ENCODE results near the gene HOXC10.

DNA sequence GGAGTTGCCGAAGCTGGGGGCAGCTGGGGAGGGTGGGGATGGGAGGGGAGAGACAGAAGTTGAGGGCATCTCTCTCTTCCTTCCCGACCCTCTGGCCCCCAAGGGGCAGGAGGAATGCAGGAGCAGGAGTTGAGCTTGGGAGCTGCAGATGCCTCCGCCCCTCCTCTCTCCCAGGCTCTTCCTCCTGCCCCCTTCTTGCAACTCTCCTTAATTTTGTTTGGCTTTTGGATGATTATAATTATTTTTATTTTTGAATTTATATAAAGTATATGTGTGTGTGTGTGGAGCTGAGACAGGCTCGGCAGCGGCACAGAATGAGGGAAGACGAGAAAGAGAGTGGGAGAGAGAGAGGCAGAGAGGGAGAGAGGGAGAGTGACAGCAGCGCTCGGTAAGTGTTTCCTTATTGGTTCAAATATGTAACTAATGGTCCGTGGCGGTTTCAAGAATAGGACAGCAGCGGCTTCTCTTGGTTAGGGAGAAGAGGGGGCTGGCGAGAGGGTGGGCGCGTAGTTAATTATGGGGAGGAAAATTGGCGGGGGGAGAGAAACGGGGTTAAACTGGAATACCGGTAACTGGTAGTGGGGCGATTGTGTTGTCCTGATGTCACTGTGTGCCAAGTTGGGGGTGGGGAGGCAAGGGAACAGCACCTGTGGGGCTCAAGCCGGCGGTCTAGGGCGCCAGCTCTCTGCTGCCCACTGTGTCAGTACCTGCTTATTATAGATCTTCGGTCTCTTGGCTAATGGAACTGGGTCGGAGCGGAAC is 32.3 kb downstream of the HOXC10 start:
- no peak for TF ChIP-seq POLR2A (IDR thresholded peaks at IDR 0.05)
- TF ChIP-seq, protein P1, sequence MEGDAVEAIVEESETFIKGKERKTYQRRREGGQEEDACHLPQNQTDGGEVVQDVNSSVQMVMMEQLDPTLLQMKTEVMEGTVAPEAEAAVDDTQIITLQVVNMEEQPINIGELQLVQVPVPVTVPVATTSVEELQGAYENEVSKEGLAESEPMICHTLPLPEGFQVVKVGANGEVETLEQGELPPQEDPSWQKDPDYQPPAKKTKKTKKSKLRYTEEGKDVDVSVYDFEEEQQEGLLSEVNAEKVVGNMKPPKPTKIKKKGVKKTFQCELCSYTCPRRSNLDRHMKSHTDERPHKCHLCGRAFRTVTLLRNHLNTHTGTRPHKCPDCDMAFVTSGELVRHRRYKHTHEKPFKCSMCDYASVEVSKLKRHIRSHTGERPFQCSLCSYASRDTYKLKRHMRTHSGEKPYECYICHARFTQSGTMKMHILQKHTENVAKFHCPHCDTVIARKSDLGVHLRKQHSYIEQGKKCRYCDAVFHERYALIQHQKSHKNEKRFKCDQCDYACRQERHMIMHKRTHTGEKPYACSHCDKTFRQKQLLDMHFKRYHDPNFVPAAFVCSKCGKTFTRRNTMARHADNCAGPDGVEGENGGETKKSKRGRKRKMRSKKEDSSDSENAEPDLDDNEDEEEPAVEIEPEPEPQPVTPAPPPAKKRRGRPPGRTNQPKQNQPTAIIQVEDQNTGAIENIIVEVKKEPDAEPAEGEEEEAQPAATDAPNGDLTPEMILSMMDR (IDR thresholded peaks at IDR 0.05), result no peak
